GM19372 (cell line): ENCODE results near the gene SPATS2.
"Not testable (repeated sequence)": the region's sequence is repeated elsewhere in the genome, so short reads cannot be mapped to it uniquely, and the experiment has no call there.

Experiments used
- ATAC-seq: cut with Tn5 transposase; IDR thresholded peaks from one replicate; pipeline ENCODE4 v1.9.1; 2021; ENCODE audit warnings: mild to moderate bottlenecking, low read depth, moderate library complexity; ENCODE audit not compliant: unreplicated experiment

Gene SPATS2

GRCh38 chr12:49403971-49404450, 36.7 kb downstream of the SPATS2 start:
- no peak for ATAC-seq

DNA sequence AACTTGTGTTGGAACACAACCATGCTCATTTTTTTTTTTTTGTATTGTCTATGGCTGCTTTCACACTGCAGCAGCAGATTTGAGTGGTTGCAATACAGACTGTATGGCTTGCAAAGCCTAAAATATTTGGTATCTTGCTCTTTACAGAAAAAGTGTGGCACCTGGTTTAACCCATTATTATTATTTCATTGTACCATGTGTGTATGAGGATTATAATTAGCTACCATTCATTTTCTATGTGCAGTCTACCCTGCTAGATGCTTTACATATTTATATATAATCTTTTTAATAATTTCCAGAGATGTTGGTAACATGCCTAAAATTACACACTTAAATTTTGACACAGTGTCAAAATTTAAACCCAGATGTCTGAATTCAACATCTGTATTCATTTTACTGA, 37.7 kb downstream of the SPATS2 start:
- ATAC-seq, result no peak

DNA sequence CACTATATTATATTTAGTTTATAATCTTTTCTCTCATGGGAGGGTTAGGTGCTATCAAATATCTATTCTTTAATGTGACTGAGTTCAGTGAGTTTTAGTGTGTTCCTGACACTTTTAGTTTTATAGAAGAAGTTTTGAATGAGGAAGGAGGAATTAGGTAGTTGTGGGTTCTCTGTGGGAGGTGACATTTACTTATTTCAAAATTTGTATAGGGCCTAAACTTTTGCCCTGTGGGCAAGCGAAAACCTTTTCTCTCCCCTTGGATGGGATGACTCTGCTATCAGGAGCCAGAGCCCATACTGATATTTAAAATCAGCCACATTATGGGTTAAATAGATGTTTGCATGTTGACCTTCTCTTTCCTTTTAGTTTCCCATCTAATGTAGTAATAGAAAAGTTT, 43.6 kb downstream of the SPATS2 start:
- no peak for ATAC-seq

DNA sequence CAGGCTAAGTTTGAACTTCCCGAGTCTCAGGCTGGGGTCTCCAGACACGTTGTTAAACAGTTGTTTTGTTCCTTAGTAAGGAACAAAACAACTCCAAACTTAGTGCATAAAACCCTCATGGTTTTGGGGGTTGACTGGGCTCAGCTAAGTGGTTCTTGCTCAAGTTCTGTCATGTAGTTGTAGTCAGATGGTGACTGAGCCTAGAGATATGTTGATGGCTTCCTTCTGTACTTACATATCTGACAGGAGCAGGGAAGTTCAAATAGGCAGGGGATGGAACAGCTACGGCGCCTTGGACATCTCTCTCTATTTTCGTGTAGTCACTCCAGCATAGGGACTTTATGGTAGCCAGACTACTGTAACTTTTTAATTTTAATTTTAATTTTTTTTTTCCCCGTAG, 45.7 kb downstream of the SPATS2 start:
- no peak for ATAC-seq

DNA sequence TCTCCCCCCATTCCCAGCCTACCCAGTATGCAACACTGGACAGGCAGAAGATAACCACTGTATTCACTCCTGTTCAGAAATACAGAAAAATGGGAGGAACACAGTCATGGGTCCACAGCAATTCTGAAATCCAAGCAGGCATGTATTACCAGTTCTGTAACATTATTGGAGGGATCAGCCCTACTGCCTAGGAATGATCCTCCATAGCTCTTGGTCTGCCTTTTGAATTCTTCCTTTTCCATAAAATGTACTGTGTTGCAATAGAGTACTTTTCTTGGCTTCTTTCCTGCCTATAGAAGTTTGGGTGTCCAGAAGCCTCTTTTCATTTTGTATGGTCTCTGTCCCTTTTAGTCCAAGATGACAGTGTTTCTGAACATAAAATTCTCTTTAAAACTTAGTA, 46.5 kb downstream of the SPATS2 start:
- no peak for ATAC-seq

DNA sequence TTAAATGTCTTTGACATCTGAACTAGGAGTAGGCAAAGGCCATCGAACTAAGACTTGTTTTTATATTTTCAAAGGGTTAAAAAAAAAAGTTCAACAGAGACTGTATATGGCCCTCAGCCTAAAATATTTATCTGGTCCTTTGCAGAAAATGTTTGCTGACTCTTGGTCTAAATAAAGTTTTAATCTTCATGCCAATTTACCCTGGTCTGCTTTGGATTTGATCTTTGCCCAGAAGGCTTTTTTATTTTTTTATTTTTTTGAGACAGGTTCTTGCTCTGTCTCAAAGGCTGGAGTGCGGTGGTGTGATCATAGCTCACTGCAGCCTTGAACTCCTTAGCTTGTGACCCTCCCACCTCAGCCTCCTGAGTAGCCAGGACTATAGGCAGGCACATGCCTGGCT, 47.1 kb downstream of the SPATS2 start:
- ATAC-seq, result no peak

DNA sequence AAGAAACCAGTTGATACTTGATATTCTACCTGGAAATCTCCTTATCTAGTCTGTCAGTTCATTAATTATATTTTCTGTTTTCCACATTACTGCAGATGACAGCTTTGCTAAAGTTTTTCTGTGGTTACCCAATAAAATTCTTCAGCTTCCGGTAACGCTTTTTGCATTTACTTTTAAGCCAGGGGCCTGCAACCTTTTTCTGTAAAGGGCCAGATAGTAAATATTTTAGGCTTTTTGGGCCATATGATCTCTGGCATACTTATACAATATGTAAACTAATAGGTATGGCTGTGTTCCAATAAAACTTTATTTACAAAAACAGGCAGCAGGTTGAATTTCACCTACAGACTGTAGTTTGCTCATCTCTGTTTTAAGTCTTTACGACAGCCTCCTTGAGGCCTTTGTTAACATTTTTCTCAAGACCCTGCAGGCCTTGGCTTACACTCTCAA, 48.3 kb downstream of the SPATS2 start:
- ATAC-seq, result no peak

GRCh38 chr12:49416892-49417291, 49.6 kb downstream of the SPATS2 start:
- no peak for ATAC-seq

- no peak for ATAC-seq
Measured at GRCh38 chr12:49417558-49417957, 50.3 kb downstream of the SPATS2 start.

DNA sequence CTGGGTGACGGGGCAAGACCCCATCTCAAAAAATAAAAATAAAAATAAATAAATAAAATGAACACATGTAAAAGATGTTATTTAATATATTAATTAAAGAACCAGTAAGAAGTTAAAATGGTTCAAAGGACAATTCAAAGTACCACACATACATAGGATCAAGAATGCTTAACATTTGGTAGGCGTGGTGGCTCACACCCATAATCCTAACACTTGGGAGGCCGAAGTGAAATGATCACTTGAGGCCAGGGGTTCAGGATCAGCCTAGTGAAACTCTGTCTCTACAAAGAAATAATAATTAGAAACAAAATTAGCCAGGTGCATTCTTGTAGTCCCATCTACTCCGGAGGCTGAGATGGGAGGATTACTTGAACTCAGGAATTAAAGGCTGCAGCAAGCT, 53.3 kb downstream of the SPATS2 start:
- no peak for ATAC-seq

DNA sequence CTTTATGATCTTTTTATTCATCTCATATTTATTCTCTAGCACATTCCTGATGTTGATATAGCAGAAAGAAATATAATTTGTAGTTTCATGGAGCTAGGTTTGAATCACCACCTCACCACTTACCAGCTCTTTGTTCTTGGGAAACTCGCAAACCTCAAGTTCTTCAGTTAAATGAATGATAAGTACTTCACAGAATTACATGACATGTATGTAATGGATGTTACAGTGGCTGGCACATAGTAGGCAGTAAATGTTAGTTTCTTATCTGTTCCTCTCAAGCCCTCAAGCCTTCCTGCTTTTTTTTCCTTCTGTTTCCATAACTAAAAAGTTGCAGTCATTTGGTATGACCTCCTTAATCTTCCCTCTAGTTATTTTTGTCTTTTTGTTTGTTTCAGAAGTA, 54.9 kb downstream of the SPATS2 start:
- no peak for ATAC-seq

DNA sequence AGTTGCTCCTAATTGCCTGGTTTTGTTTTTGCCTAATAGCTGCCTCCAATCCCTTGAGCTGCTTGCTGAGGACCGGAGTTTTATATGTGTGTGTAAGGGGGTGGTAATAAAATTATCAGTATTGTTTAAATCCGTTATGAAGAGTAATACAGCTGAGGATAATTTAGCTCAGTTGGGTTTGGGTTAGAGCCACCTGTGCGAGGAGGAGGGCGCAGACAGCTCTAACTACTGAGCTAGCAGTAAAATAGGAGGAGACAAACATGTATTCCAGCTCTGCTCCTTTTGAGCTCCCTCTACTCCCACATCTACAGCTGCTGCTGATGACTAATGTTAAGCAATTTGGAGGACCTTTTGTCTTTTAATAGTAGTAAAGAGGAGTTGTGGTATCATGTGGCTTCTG, 61.5 kb downstream of the SPATS2 start:
- ATAC-seq, result no peak

DNA sequence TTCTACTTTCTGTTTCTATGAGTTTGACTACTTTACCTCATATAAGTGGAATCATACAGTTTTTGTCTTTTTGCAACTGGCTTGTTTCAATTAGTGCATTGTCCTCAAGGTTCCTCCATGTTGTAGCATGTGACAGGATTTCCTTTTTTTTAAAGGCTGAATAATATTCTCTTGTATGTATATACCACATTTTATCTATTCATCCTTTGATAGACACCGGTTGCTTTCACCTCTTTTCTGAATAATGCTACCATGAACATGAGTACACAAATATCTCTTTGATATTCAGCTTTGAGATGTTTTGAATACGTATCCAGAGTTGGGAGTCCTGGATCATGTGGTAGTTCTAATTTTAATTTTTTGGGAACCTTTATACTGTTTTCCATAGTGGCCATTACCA, 65.4 kb downstream of the SPATS2 start:
- ATAC-seq, result no peak

GRCh38 chr12:49436799-49437198, 69.5 kb downstream of the SPATS2 start:
- ATAC-seq, result not testable (repeated sequence)

GRCh38 chr12:49439042-49439441, 71.8 kb downstream of the SPATS2 start:
- ATAC-seq, result no peak

- no peak for ATAC-seq
Measured at GRCh38 chr12:49440035-49440434, 72.8 kb downstream of the SPATS2 start.

DNA sequence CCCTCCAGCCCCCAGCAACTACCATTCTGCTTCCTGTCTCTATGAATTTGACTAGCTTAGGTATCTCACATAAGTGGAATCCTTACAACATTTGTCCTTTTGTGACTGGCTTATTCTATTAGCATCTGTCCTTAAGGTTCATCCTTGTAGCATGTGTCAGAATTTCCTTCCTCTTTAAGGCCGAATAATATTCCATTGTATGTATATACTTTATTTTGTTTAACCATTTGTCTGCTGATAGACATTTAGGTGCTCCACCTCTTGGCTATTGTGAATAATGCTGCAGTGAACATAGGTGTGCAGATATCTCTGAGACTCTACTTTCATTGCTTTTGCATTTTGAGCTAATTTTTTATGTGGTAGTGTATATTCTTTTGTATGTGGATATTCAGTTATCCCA, 75.7 kb downstream of the SPATS2 start:
- no peak for ATAC-seq

- no peak for ATAC-seq
Measured at GRCh38 chr12:49446571-49446970, 79.3 kb downstream of the SPATS2 start.

- no peak for ATAC-seq
Measured at GRCh38 chr12:49448858-49449257, 81.6 kb downstream of the SPATS2 start.

- no peak for ATAC-seq
Measured at GRCh38 chr12:49451468-49452259, 84.4 kb downstream of the SPATS2 start.

GRCh38 chr12:49455501-49455900, 88.2 kb downstream of the SPATS2 start:
- no peak for ATAC-seq

GRCh38 chr12:49456131-49456679, 88.9 kb downstream of the SPATS2 start:
- no peak for ATAC-seq
